Measurements from ENCODE around the gene OR2A5. TPM values are rescaled to one million over a fixed set of nuclear protein-coding genes. Genes with fewer than 3 reads are reported as not detected.

Gene OR2A5
- total and polyA plus RNA-seq, 2 of the 4 experiments (the other 2 are of a cell fraction), result not detected

GRCh38 chr7:144035385-144035784, 13.4 kb upstream of the OR2A5 start:
- Histone ChIP-seq H3K4me2 (ENCODE audit: low read depth, low read length) (no peak overlapping the region), H4K5ac (ENCODE audit: low read depth, low read length) (no peak overlapping the region), H2AK9ac (replicated peaks; ENCODE audit: low read depth, low read length, poor library complexity) (no peak overlapping the region), H2BK120ac (ENCODE audit: low read depth, low read length) (no peak overlapping the region), H3K18ac (ENCODE audit: low read depth, low read length) (no peak overlapping the region), H3K9me1 (ENCODE audit: insufficient read depth, low read length) (no peaks in the 10 kb centered on the region), H3K4ac (ENCODE audit: low read depth, low read length) (no peak overlapping the region), H2AK5ac (ENCODE audit: low read depth, low read length) (no peak overlapping the region), H4K20me1 (ENCODE audit: insufficient read depth, low read length) (no peaks in the 10 kb centered on the region), H3K56ac (ENCODE audit: extremely low read depth, insufficient read depth, low read length) (no peak overlapping the region), H4K8ac (ENCODE audit: low read depth in 2 of 2, low read length in 2 of 2) (no peak overlapping the region), H3K14ac (replicated peaks; ENCODE audit: low read depth, low read length) (no peak overlapping the region), H2BK15ac (ENCODE audit: low read depth, low read length) (no peak overlapping the region), H3K4me1 (ENCODE audit: control insufficient read depth, insufficient read depth, low read length) (no peaks in the 10 kb centered on the region), H3K9ac (ENCODE audit: low read depth, low read length) (no peak overlapping the region), H3K27ac (ENCODE audit: insufficient read depth, low read length) (no peak overlapping the region), H2BK20ac (ENCODE audit: low read depth, low read length) (no peak overlapping the region), H2BK5ac (ENCODE audit: low read depth, low read length, poor library complexity, severe bottlenecking) (no peak overlapping the region), H3K23ac (ENCODE audit: low read depth, low read length) (no peak overlapping the region), H4K91ac (ENCODE audit: insufficient read depth, low read depth, low read length) (no peak overlapping the region), H3K9me3 (ENCODE audit: control insufficient read depth, insufficient read depth, low read length) (no peaks in the 10 kb centered on the region), H3K36me3 (ENCODE audit: control insufficient read depth, insufficient read depth, low read length) (no peaks in the 10 kb centered on the region), H2AFZ (replicated peaks; ENCODE audit: low read length, poor library complexity) (no peak overlapping the region), H3K4me3 (ENCODE audit: insufficient read depth, low read depth, low read length) (no peak overlapping the region), H3K79me1 (ENCODE audit: low read depth in 1 of 2, low read length in 2 of 2) (no peaks in the 10 kb centered on the region), H3K27me3 (ENCODE audit: control insufficient read depth, insufficient read depth, low read length) (no peaks in the 10 kb centered on the region)
- ChIA-PET POLR2A (ENCODE audit: unreplicated experiment) (no interaction called here), CTCF (no interaction called here)
- intact Hi-C loops (cut with micrococcal nuclease) (no loop called here), in situ Hi-C loops (cut with MboI; ENCODE audit: low sequenced_read_pairs) (no loop called here), dilution Hi-C loops (cut with HindIII; ENCODE audit: low sequenced_read_pairs, unreplicated experiment) (no loop called here)
- TF ChIP-seq RCOR1 (IDR thresholded peaks at IDR 0.05; ENCODE audit: insufficient replicate concordance, low read length) (no peak), USF2 (IDR thresholded peaks at IDR 0.05; ENCODE audit: low read depth, low read length) (no peak), ELK1 (IDR thresholded peaks at IDR 0.05; ENCODE audit: borderline replicate concordance, low read depth, low read length) (no peak), MXI1 (IDR thresholded peaks at IDR 0.05; ENCODE audit: borderline replicate concordance, low read depth, low read length) (no peak), NFE2L2 (IDR thresholded peaks at IDR 0.05; ENCODE audit: low read depth, low read length) (no peak), MAFK (IDR thresholded peaks at IDR 0.05; ENCODE audit: low read depth, low read length) (no peak), RFX5 (IDR thresholded peaks at IDR 0.05; ENCODE audit: low read depth, low read length) (no peak)
- BruUV-seq (replicated peaks), result no TSS peak
- no peak for ATAC-seq (ENCODE audit: low read depth)
- DNase-seq, result no peak

All from IMR-90 (cell line).